Uterus (tissue), 4 donors: ENCODE measurements around the gene CATSPERD. TPM values are rescaled to one million over a fixed set of nuclear protein-coding genes. Genes with fewer than 3 reads are reported as not detected.

Experiments used
- DNase-seq, 2 donors: peaks; one replicate each; pipeline ENCODE4 v3.0.0-alpha.2; 2019 to 2020
- H3K27ac ChIP-seq, 2 donors: fragments of 200-600 bp; sonication (generic); 1 replicate in 1 of 2; 2 replicates in 1 of 2; pipeline ENCODE4 v1.5.1; 2016 to 2018
- H3K27me3 ChIP-seq, 2 donors: fragments of 200-600 bp; sonication (generic); one replicate each; pipeline ENCODE4 v1.5.1; 2018 to 2019; ENCODE audit warnings: control low read depth in 1 of 2
- H3K36me3 ChIP-seq, 2 donors: fragments of 200-600 bp; sonication (generic); one replicate each; pipeline ENCODE4 v1.5.1; 2019; ENCODE audit warnings: control low read depth in 1 of 2
- H3K4me1 ChIP-seq, 2 donors: fragments of 200-600 bp; sonication (generic); one replicate each; pipeline ENCODE4 v1.5.1; 2018 to 2019; ENCODE audit warnings: control low read depth in 1 of 2
- H3K4me3 ChIP-seq, 2 donors: fragments of 200-600 bp; sonication (generic); 1 replicate in 1 of 2; 2 replicates in 1 of 2; pipeline ENCODE4 v1.5.1; 2018 to 2019; ENCODE audit warnings: mild to moderate bottlenecking in 1 of 2
- H3K9me3 ChIP-seq, 2 donors: fragments of 200-600 bp; sonication (generic); one replicate each; pipeline ENCODE4 v1.5.1; 2019; ENCODE audit warnings: control low read depth in 1 of 2
- CTCF ChIP-seq, 4 experiments: fragments of 200-600 bp in 2 of 4; fragments of 450-650 bp in 2 of 4; sonication (generic) in 2 of 4; IDR thresholded peaks; one replicate each; pipeline ENCODE4 v1.5.1; 2016 to 2019; ENCODE audit warnings: antibody characterized with exemption in 4 of 4, mild to moderate bottlenecking in 2 of 4, moderate library complexity in 1 of 4
- POLR2A ChIP-seq, 2 donors: fragments of 450-650 bp; IDR thresholded peaks; one replicate each; pipeline ENCODE4 v1.6.1; 2016; ENCODE audit warnings: antibody characterized with exemption in 2 of 2, mild to moderate bottlenecking in 1 of 2, moderate library complexity in 1 of 2
- intact Hi-C: fragments of 100-400 bp; cut with DNase I; formaldehyde crosslinking; loops from one replicate; pipeline ENCODE4 v1.15.1; 2023; ENCODE audit warnings: low total_unique reads
- total RNA-seq, 4 donors: library from RNA; depleted of rRNA in 3 of 4; stranded (reverse); fragments of >200 nt in 3 of 4; gene quantifications; one replicate each; pipeline versions ENCODE4 v1.1.0 to v1.2.4, GENCODE V29; 2014 to 2023
- donor health status: DM: yes; HTN: yes; CAD: no.

The CATSPERD gene
- total RNA-seq, 4 donors from 2014 or later = not detected

DNA sequence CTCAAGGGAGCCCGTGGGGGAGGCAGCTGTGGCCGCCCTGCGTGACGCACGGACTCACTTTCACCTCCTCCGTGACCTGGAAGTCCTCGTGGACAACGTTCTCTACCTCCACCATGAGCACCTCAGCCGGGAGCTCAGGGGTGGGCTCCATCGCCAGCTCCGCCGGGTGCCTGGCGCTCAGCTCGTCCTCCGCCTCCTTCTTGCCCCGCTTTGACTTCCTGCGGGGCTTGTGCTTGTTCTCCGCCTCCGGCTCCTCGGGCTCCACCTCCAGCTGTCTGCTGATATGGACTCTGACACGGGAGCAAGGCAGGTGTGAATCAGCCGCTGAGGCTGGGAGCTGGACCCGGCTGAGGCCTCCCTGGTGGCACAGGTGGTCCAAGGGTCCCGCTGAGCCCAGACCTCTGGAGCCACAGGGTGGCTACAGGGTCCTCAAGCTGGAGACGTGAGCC is 8.7 kb upstream of the CATSPERD start:
- intact Hi-C loops = no loop called here
- Histone ChIP-seq H3K36me3 (no peaks in the 10 kb centered on the region), H3K4me1 (no peaks in the 10 kb centered on the region), H3K27me3 (no peaks in the 10 kb centered on the region), H3K9me3 (no peaks in the 10 kb centered on the region), H3K4me3 (no peak overlapping the region), H3K27ac (no peak overlapping the region)
- no peak for DNase-seq
- TF ChIP-seq CTCF (IDR thresholded peaks at IDR 0.05) = no peak
- TF ChIP-seq POLR2A (IDR thresholded peaks at IDR 0.05) = no peak

DNA sequence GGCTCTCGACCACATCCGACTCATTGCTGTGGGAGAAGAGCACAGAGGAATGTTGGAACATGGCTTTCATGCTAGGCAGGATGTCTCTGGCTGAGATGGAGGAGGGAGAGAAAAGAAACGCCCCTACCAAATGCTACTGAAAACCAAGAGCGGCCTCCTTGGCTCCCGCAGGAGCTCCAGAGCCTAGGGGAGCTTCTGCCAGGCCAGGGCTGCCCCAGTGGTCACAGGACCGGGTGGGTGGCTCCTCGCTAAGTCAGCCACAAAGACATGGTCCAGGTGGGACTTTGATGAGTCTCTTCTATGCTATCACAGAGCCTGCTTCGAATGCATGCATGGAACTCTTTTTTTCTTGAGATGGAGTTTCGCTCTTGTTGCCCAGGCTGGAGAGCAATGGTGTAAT is 7.2 kb upstream of the CATSPERD start:
- H3K9me3 ChIP-seq = no peaks in the 10 kb centered on the region
- no peak overlapping the region for H3K27ac ChIP-seq
- no peak for TF ChIP-seq POLR2A (IDR thresholded peaks at IDR 0.05)
- no peak for DNase-seq
- no peaks in the 10 kb centered on the region for H3K36me3 ChIP-seq
- H3K27me3 ChIP-seq = no peaks in the 10 kb centered on the region
- H3K4me1 ChIP-seq = peaks cover 0 to 5% of the 10 kb centered on the region in 2 donors
- intact Hi-C loops = no loop called here
- no peak overlapping the region for H3K4me3 ChIP-seq

DNA sequence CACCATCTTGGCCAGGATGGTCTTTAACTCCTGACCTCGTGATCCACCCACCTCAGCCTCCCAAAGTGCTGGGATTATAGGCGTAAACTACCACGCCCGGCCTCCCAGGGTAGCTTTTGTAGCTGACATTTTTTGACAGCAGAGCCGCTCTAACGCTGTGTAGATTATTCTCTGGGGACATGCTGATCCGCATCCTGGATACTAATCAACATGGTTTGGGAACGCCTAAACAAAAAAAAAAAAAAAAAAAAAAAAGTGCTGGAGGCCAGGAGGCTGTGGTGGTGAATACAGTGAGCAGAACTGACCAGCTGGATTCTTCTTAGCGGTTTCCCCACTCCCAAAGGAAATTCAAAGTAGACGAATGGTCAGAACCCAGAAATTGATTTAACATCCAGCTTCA is 5.6 kb upstream of the CATSPERD start:
- no peak overlapping the region for H3K27ac ChIP-seq
- no peak for DNase-seq
- H3K4me1 ChIP-seq = peaks cover 0 to 12% of the 10 kb centered on the region in 2 donors
- H3K4me3 ChIP-seq = no peak overlapping the region
- intact Hi-C loops = no loop called here
- no peaks in the 10 kb centered on the region for H3K27me3 ChIP-seq
- H3K9me3 ChIP-seq = no peaks in the 10 kb centered on the region
- H3K36me3 ChIP-seq = no peaks in the 10 kb centered on the region
- no peak for TF ChIP-seq CTCF (IDR thresholded peaks at IDR 0.05)
- no peak for TF ChIP-seq POLR2A (IDR thresholded peaks at IDR 0.05)

GRCh38 chr19:5717215-5717935 is 3.1 kb upstream of the CATSPERD start:
- Histone ChIP-seq H3K27ac (no peak overlapping the region), H3K36me3 (no peaks in the 10 kb centered on the region), H3K27me3 (no peaks in the 10 kb centered on the region), H3K4me3 (no peak overlapping the region), H3K9me3 (no peaks in the 10 kb centered on the region), H3K4me1 (peaks cover 0 to 12% of the 10 kb centered on the region in 2 donors)
- intact Hi-C loops = no loop called here
- DNase-seq = no peak
- TF ChIP-seq POLR2A (IDR thresholded peaks at IDR 0.05) (no peak), CTCF (IDR thresholded peaks at IDR 0.05) (no peak)

DNA sequence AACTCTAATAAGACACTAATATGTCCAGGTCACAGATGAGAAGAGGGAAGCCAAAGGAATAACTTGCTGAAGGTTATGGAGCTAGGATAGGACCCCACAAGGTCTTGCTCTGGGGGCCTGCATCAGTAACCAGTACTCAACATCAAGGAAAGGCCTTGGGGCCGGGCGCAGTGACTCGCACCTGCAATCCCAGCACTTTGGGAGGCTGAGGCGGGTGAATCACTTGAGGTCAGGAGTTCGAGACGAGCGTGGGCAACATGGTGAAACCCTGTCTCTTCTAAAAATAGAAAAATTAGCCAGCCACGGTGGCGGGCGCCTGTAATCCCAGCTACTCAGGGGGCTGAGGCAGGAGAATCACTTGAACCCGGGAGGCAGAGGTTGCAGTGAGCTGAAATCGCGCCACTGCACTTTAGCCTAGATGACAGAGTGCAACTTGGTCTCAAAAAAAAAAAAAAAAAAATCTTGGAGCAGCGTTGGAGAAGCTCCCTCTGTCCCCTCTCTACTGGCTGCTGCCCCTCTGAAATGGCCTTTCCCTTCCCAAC is 2.3 kb upstream of the CATSPERD start:
- Histone ChIP-seq H3K4me3 (no peak overlapping the region), H3K4me1 (peaks cover 0 to 12% of the 10 kb centered on the region in 2 donors), H3K9me3 (no peaks in the 10 kb centered on the region), H3K27me3 (no peaks in the 10 kb centered on the region), H3K27ac (no peak overlapping the region), H3K36me3 (no peaks in the 10 kb centered on the region)
- no peak for DNase-seq
- intact Hi-C loops = no loop called here
- no peak for TF ChIP-seq POLR2A (IDR thresholded peaks at IDR 0.05)
- no peak for TF ChIP-seq CTCF (IDR thresholded peaks at IDR 0.05)
